Cardiac atrium fibroblast (primary cell): ENCODE data around the gene OBSCN. TPM values are rescaled to one million over a fixed set of nuclear protein-coding genes. Genes with fewer than 3 reads are reported as not detected.

ENCODE experiments used
- total RNA-seq: library from RNA; depleted of rRNA; stranded (reverse); fragments of >200 nt; gene quantifications from 2 replicates; pipeline ENCODE4 v1.2.3, GENCODE V29; 2015

The OBSCN gene, protein sequence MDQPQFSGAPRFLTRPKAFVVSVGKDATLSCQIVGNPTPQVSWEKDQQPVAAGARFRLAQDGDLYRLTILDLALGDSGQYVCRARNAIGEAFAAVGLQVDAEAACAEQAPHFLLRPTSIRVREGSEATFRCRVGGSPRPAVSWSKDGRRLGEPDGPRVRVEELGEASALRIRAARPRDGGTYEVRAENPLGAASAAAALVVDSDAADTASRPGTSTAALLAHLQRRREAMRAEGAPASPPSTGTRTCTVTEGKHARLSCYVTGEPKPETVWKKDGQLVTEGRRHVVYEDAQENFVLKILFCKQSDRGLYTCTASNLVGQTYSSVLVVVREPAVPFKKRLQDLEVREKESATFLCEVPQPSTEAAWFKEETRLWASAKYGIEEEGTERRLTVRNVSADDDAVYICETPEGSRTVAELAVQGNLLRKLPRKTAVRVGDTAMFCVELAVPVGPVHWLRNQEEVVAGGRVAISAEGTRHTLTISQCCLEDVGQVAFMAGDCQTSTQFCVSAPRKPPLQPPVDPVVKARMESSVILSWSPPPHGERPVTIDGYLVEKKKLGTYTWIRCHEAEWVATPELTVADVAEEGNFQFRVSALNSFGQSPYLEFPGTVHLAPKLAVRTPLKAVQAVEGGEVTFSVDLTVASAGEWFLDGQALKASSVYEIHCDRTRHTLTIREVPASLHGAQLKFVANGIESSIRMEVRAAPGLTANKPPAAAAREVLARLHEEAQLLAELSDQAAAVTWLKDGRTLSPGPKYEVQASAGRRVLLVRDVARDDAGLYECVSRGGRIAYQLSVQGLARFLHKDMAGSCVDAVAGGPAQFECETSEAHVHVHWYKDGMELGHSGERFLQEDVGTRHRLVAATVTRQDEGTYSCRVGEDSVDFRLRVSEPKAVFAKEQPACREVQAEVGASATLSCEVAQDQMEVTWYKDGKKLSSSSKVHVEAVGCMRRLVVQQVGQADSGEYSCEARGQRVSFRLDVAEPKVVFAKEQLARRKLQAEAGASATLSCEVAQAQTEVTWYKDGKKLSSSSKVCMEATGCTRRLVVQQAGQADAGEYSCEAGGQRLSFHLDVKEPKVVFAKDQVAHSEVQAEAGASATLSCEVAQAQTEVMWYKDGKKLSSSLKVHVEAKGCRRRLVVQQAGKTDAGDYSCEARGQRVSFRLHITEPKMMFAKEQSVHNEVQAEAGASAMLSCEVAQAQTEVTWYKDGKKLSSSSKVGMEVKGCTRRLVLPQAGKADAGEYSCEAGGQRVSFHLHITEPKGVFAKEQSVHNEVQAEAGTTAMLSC (N-terminal part only)
- 1.5 and 2.3 TPM in 2 replicates for total RNA-seq

DNA sequence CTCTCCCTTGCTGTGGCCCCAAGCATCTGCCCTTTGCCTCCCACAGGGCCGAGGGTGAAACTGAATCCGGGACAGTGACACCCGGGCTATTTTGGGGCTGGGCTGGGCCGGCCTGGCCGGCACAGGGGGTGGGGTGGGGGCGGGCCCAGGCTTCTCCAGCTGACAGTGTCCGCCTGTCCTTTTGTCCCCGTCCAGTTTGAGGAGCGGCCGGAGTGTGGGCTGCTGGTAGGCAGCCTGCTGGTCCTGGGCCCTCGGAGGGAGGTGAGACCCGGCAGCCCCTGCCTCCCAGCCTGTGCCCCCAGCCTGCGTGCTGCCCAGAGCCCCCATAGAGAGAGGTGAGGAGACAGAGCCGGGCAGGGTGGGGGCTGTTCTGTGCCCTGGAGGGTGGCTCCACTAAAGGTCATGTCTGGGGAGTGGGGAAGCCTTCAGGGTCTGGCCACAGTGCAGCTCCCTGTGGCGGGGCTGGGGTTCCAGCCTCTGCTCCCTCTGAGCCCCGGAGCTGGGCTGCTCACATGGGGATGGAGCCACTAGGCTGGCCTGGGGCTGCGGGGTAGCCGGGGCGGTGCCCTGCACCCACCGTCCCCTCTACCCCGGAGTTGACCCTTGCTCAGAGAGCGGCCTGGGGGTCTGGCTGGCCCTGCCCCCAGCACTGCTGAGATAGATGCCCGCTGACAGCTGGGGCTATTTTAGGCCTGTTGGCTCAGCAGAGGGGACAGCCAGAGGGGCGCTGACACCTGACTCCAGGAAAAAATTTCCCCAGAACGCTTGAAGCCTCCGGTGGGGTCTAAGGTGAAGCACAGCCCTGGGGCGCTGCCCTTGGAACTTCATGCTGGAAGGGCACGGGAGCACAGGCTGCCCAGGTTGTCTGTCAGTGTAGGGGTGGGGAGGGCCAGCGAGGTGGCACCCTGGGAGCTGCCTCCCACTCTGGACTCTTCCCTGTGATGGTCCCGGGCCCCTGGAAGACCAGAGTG is at the start of gene OBSCN:
Gene OBSCN, plus strand, starts transcription at position 194 of the 971 bp plus-strand sequence. CDS start 3,740 bp downstream, outside the sequence.

DNA sequence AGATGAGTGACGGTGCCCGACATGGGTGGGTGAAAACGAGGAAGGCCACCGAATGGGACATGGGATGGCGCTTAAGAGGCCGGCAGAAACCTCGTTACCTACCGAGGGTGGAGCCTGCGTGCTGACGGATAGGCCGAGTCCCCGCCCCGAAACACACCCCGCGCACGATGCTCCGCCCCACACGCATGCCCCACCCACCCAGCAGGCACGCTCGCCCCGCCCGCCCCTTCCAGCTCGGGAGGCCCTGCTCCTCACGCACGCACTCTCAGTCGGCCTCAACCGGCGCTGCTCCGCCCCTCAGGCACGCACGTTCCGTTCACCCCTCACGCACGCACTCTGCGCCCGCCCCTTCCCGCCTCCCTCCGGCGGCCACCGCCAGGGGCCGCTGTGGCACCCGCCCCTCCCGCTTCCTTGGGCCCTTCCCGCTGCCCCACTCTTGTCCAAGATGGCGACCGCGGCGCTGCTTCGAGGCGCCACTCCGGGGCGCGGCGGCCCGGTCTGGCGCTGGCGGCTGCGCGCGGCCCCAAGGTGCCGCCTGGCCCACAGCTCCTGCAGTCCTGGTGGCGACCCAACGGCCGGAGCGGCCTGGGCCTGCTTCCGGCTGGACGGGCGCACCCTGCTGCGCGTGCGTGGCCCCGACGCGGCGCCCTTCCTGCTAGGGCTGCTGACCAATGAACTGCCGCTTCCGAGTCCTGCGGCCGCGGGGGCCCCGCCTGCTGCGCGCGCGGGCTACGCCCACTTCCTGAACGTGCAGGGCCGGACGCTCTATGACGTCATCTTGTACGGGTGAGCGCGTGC is 42.3 kb upstream of the OBSCN start, which contains the start of gene IBA57:
Gene IBA57, plus strand, starts transcription at position 433 of the 798 bp plus-strand sequence. Its CDS starts 13 bp downstream, at position 446.

DNA sequence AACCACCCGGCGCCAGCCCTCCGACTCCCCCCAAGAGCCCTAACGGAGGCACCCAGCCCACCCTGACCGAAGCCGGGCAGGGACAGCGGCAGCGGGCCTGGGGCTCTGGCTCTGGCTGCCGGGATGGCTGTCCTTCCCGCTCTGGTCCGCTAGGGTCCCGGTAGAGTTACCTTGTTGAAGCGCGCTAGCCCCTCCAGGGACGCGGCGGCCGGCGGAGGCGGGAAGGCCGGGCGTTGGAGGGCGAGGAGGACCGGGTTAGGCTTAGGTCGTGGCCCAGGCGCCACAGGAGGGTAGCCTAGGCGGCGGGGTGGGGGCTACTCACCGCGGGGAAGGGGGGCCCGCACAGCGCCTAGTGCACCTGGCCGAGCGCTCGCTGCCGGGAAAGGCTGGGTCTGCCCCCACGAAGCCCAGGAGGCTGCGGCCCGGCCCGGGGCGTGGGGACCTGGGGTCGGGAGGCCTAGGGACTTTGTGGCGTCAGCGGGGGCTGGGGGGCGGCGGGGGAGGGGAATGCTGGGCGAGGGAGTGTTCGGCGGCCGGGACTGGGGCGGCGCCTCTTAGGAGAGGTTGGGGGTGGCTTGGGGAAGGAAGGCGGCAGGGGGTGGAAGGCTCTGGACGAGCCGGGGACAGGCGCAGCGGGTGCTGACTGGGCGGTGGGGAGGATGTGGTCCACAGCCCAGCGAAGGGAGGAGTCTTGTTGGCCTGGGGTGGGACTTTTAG is 208.5 kb downstream of the OBSCN start, which contains the start of gene TRIM17:
Gene TRIM17, minus strand, starts transcription at position 645 of the 717 bp plus-strand sequence. CDS start 1,789 bp downstream, outside the sequence.

Other genes with a start within 250 kb of the OBSCN start
- not detected in 2 replicates for gene WNT3A, start 201.0 kb upstream of the OBSCN start, total RNA-seq
- 454 and 457 TPM in 2 replicates for gene ARF1, start 125.3 kb upstream of the OBSCN start, total RNA-seq
- 5.0 and 13.5 TPM in 2 replicates for gene C1orf35, start 104.7 kb upstream of the OBSCN start, total RNA-seq
- 41.7 and 74.7 TPM in 2 replicates for gene MRPL55, start 98.7 kb upstream of the OBSCN start, total RNA-seq
- gene GUK1, start 67.8 kb upstream of the OBSCN start, total RNA-seq = 343 and 370 TPM in 2 replicates
- gene GJC2, start 58.1 kb upstream of the OBSCN start, total RNA-seq = 1.4 and 1.5 TPM in 2 replicates
- gene IBA57, start 42.2 kb upstream of the OBSCN start, total RNA-seq = 8.1 and 8.5 TPM in 2 replicates
- 15.7 and 24.4 TPM in 2 replicates for gene TRIM11, start 198.8 kb downstream of the OBSCN start, total RNA-seq
- gene TRIM17, start 208.8 kb downstream of the OBSCN start, total RNA-seq = under 0.01 TPM in 1 of 2 replicates, not detected in the other